ENCODE results near the gene VPS37B. TPM values are rescaled to one million over a fixed set of nuclear protein-coding genes. Genes with fewer than 3 reads are reported as not detected.

Gene VPS37B
- total RNA-seq, 2 experiments from 2014 or later: 17.8 to 18.4 TPM

DNA sequence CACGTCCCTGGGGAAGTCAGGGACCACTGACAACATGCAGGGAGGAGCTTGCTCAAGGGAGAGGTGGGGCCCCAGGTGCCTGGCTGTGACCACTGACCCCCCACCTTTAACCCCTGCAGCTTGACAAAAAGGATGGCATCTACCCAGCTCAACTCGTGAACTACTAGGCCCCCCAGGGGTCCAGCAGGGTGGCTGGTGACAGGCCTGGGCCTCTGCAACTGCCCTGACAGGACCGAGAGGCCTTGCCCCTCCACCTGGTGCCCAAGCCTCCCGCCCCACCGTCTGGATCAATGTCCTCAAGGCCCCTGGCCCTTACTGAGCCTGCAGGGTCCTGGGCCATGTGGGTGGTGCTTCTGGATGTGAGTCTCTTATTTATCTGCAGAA is 34.3 kb downstream of the VPS37B start:
- no peak overlapping the region for H3K27ac Mint-ChIP-seq
- intact Hi-C loops (cut with micrococcal nuclease): loop anchor here (2.0 kb wide), 1 partner anchor 89 kb away; no protein-coding TSS in a partner anchor
- CTCF ChIA-PET: interaction anchor here (1.0 to 5.7 kb wide), 22 partner anchors 10 to 377 kb away, joined by 3 to 87 read pairs (median 5); partner anchors contain the start of gene ARL6IP4

DNA sequence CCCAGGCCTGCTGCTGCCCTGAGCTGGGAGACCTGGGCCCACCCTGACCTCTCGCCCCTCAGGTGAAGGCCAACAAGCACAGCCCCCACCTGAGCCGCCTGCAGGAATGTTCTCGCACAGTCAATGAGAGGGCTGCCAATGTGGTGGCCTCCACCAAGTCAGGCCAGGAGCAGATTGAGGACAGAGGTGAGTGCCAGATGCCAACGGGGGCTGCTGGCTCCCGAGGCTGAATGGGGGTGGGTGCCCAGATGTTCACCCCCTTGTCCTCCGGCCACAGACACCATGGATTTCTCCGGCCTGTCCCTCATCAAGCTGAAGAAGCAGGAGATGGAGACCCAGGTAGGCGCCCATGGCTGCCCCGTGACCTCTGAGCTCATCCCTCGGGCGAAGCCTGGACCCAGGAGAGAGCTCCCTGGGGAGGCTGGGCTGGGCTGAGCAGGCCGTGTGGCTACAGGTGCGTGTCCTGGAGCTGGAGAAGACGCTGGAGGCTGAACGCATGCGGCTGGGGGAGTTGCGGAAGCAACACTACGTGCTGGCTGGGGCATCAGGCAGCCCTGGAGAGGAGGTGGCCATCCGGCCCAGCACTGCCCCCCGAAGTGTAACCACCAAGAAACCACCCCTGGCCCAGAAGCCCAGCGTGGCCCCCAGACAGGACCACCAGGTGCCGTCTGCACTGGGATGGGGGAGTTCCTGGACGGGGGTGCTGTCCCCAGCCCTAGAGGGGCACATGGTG is 34.9 kb downstream of the VPS37B start:
- POLR2A ChIA-PET: interaction anchor here (1.0 to 1.3 kb wide), 3 partner anchors 28 to 121 kb away, joined by 3 to 4 read pairs (median 3); no protein-coding TSS in a partner anchor
- no peaks in the 10 kb centered on the region for H3K9me3 Mint-ChIP-seq
- H3K27ac Mint-ChIP-seq: no peak overlapping the region
- no peak for ATAC-seq
- DNase-seq: no peak
- H3K4me1 Mint-ChIP-seq (ENCODE audit: low read depth): no peaks in the 10 kb centered on the region
- peaks cover 3% of the 10 kb centered on the region for H3K36me3 Mint-ChIP-seq (ENCODE audit: low read depth)
- H3K27me3 Mint-ChIP-seq: no peaks in the 10 kb centered on the region
- TF ChIP-seq, protein P1, sequence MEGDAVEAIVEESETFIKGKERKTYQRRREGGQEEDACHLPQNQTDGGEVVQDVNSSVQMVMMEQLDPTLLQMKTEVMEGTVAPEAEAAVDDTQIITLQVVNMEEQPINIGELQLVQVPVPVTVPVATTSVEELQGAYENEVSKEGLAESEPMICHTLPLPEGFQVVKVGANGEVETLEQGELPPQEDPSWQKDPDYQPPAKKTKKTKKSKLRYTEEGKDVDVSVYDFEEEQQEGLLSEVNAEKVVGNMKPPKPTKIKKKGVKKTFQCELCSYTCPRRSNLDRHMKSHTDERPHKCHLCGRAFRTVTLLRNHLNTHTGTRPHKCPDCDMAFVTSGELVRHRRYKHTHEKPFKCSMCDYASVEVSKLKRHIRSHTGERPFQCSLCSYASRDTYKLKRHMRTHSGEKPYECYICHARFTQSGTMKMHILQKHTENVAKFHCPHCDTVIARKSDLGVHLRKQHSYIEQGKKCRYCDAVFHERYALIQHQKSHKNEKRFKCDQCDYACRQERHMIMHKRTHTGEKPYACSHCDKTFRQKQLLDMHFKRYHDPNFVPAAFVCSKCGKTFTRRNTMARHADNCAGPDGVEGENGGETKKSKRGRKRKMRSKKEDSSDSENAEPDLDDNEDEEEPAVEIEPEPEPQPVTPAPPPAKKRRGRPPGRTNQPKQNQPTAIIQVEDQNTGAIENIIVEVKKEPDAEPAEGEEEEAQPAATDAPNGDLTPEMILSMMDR (IDR thresholded peaks at IDR 0.05): no peak
- intact Hi-C loops (cut with micrococcal nuclease): loop anchor here (2.0 kb wide), 1 partner anchor 90 kb away; no protein-coding TSS in a partner anchor
- CTCF ChIA-PET: interaction anchor here (0.6 to 5.7 kb wide), 35 partner anchors 9 to 377 kb away, joined by 3 to 87 read pairs (median 4); partner anchors contain the start of genes ABCB9 and ARL6IP4
- no peak overlapping the region for H3K4me3 Mint-ChIP-seq

More for the DNA sequence above, 34.3 kb downstream of the VPS37B start:
- H3K4me1 Mint-ChIP-seq (ENCODE audit: low read depth): no peaks in the 10 kb centered on the region
- POLR2A ChIA-PET: interaction anchor here (1.1 to 1.3 kb wide), 2 partner anchors 85 to 121 kb away, joined by 3 to 4 read pairs; no protein-coding TSS in a partner anchor
- H3K4me3 Mint-ChIP-seq: no peak overlapping the region
- TF ChIP-seq, protein P1 (IDR thresholded peaks at IDR 0.05): no peak
- ATAC-seq (no peak), DNase-seq (no peak)
- peaks cover 4% of the 10 kb centered on the region for H3K36me3 Mint-ChIP-seq (ENCODE audit: low read depth)
- no peaks in the 10 kb centered on the region for H3K27me3 Mint-ChIP-seq
- H3K9me3 Mint-ChIP-seq: no peaks in the 10 kb centered on the region

DNA sequence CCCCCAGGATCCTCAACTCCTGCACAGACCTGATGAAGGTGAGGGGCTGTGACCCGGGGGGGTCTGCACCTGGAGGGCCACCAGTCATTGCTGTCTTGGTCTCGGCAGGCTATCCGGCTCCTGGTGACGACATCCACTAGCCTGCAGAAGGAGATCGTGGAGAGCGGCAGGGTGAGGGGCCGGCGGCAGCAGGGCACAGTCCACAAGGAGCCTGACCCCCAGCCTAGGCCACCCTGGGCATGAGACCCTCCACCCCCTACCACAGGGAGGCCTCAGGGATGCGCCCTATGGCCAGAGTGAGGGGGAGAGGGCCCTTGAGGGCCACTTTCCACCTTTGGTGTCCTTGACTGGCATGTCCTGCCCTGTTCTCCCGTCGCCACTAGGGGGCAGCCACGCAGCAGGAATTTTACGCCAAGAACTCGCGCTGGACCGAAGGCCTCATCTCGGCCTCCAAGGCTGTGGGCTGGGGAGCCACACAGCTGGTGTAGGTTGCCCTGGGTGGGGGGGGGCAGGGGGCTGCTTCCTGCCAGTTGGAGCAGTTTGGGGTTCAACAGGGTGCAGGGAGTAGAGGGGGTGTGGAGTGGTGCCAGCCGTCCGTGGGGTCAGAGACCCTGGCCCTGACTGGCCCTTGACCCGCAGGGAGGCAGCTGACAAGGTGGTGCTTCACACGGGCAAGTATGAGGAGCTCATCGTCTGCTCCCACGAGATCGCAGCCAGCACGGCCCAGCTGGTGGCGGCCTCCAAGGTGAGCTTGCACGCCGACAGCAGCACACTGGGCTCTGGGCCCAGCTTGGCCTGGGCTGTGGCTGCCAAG is 35.7 kb downstream of the VPS37B start:
- TF ChIP-seq, protein P1 (IDR thresholded peaks at IDR 0.05): peak; percentile 91
- H3K4me3 Mint-ChIP-seq: no peak overlapping the region

DNA sequence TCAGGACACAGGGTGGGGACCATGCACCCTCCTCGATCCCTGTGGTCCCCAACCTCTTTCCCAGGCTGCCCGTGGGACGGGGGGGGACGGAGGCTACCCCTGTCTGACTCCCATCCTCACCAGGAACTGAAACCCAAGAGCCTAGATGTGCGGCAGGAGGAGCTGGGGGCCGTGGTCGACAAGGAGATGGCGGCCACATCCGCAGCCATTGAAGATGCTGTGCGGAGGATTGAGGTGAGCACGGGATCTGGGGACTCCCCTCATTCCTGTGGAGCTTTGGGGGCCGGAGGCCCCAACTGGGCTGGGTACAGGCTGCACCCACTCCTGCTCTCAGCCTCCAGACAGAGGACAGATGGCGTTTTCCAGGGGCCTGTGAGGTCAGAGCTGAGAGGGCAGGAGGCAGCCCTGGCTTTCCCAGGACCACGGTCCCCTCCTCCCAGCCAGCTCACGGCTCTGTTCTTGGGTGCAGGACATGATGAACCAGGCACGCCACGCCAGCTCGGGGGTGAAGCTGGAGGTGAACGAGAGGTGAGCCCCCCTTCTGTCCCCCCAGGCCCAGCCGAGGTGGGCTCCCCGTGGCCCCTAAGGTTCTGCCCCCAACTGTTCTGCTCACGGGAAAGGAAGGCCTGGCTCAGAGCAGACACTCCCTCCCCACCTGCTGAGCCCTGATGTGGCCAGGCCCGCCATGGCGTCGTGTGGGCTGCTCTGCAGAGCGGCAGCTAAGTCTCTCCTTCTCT is 36.5 kb downstream of the VPS37B start:
- H3K9me3 Mint-ChIP-seq: no peaks in the 10 kb centered on the region
- intact Hi-C loops (cut with micrococcal nuclease): loop anchor here (2.0 kb wide), 2 partner anchors 91 to 97 kb away; no protein-coding TSS in a partner anchor
- POLR2A ChIA-PET: interaction anchor here (1.0 to 1.2 kb wide), 3 partner anchors 13 to 120 kb away, joined by 3 read pairs; no protein-coding TSS in a partner anchor
- H3K4me1 Mint-ChIP-seq (ENCODE audit: low read depth): no peaks in the 10 kb centered on the region
- peaks cover 3% of the 10 kb centered on the region for H3K36me3 Mint-ChIP-seq (ENCODE audit: low read depth)
- TF ChIP-seq, protein P1 (IDR thresholded peaks at IDR 0.05): no peak
- ATAC-seq: no peak
- no peaks in the 10 kb centered on the region for H3K27me3 Mint-ChIP-seq
- CTCF ChIA-PET: interaction anchor here (0.8 to 5.7 kb wide), 17 partner anchors 8 to 379 kb away, joined by 3 to 87 read pairs (median 3); partner anchors contain the start of gene ABCB9
- DNase-seq: no peak
- no peak overlapping the region for H3K4me3 Mint-ChIP-seq
- no peak overlapping the region for H3K27ac Mint-ChIP-seq

More for the DNA sequence above, 35.7 kb downstream of the VPS37B start:
- Mint-ChIP-seq H3K27ac (no peak overlapping the region), H3K9me3 (no peaks in the 10 kb centered on the region), H3K36me3 (ENCODE audit: low read depth) (peaks cover 3% of the 10 kb centered on the region), H3K4me1 (ENCODE audit: low read depth) (no peaks in the 10 kb centered on the region), H3K27me3 (no peaks in the 10 kb centered on the region)
- DNase-seq (peak; percentile 88), ATAC-seq (peak; percentile 83)
- POLR2A ChIA-PET: interaction anchor here (1.0 to 1.2 kb wide), 4 partner anchors 12 to 119 kb away, joined by 3 read pairs; no protein-coding TSS in a partner anchor
- intact Hi-C loops (cut with micrococcal nuclease): loop anchor here (2.0 kb wide), 1 partner anchor 91 kb away; no protein-coding TSS in a partner anchor
- CTCF ChIA-PET: interaction anchor here (0.6 to 5.7 kb wide), 42 partner anchors 9 to 378 kb away, joined by 3 to 87 read pairs (median 4); partner anchors contain the start of genes ABCB9 and ARL6IP4

Measured in activated CD8-positive, alpha-beta T cell treated with anti-CD3 and anti-CD28 coated beads for 36 hours (primary cell).